ENCODE measurements around the gene VAC14. TPM values are rescaled to one million over a fixed set of nuclear protein-coding genes. Genes with fewer than 3 reads are reported as not detected.

The VAC14 gene
- total RNA-seq, 4 donors from 2014 or later, result 43.4 to 69.4 (median 63.1) TPM

DNA sequence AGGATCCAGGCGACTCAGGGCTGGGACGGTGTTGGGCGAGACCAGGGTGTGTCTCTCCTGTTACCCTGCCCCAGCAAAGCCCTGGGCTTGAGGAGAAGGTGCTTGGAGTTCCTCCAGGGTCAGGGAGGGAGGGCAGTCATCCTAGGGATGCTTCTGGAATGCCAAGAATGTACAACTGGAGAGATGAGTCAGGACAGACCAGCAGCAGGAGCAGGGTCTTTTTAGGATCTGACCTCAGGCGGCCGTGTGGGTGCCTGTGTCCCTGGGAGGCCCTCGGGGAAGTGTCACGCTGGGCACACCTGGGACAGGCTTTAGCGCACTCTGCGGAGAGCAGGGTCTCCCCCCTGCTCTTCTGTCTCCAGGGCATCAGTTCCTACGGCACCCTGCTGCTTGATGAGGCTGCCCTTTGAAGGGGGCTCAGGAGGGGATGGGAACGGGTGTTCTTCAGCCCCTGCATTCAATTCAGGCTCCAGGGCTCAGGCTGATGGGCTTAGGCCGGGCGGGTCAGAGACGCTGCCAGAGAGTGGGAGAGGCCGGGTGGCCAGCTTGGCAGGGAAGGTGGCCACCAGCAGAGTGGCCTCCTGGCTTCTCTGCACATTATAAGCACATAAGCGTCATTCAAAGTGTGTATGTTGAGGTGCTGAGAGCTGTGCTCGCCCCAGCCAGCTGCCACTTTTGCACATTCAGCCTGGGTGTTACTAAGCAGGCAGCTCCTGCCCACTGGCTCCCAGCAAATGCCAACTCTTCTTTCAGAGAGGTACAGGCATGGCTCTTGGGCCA is 106.7 kb downstream of the VAC14 start:
- TF ChIP-seq, protein P1, sequence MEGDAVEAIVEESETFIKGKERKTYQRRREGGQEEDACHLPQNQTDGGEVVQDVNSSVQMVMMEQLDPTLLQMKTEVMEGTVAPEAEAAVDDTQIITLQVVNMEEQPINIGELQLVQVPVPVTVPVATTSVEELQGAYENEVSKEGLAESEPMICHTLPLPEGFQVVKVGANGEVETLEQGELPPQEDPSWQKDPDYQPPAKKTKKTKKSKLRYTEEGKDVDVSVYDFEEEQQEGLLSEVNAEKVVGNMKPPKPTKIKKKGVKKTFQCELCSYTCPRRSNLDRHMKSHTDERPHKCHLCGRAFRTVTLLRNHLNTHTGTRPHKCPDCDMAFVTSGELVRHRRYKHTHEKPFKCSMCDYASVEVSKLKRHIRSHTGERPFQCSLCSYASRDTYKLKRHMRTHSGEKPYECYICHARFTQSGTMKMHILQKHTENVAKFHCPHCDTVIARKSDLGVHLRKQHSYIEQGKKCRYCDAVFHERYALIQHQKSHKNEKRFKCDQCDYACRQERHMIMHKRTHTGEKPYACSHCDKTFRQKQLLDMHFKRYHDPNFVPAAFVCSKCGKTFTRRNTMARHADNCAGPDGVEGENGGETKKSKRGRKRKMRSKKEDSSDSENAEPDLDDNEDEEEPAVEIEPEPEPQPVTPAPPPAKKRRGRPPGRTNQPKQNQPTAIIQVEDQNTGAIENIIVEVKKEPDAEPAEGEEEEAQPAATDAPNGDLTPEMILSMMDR (IDR thresholded peaks at IDR 0.05), result no peak
- no peak for TF ChIP-seq POLR2A (IDR thresholded peaks at IDR 0.05)
- H3K27me3 ChIP-seq, result no peaks in the 10 kb centered on the region
- H3K4me3 ChIP-seq (replicated peaks in 1 of 3), result no peak overlapping the region
- no peak for DNase-seq
- H3K36me3 ChIP-seq, result peaks cover 0 to 4% of the 10 kb centered on the region in 2 donors
- no peak overlapping the region for H3K27ac ChIP-seq
- intact Hi-C loops (cut with DNase I), result no loop called here
- no peaks in the 10 kb centered on the region for H3K9me3 ChIP-seq
- 88 to 90% methylated on average over 9 to 13 of the region's 17 CpGs for WGBS, 2 donors
- peaks cover 3 to 72% of the 10 kb centered on the region in 2 donors for H3K4me1 ChIP-seq

DNA sequence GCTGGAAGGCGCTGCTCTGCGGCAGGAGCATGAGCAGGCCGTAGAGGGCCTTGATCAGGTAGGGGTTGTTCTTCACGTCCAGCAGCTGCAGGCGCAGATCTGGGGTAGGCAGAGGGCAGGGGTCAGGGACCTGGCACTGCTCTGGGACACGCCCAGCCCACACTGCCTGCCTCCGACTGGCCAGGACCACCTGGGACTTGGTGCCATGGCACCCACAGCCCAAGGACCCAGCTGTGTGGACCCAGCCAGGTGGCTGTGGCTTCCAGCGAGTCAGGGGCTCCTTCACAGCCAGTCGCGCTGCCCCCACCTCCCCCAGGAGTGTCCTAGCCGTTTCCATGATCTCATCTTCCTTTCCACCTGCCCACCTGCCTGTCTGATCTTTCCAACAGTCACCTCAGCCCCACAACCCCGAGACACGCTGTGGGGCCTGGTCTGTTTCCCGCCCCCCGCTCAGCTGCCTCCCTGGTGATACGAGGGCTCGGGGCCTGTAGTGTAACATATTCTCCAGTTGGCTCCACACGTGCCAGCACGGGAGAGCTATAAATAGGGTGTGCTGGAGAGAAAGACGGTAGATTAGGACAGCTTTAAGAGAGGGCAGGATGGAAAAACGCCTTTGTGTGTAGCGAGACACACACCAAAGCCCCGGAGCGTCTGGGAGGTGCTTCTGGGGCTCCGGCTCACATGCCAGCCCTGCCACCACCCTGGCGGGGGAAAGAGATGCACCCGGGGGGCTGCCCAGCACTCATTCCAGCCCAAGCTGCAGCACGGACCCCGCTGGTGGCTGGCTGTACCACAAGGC is 107.9 kb downstream of the VAC14 start:
- DNase-seq, result no peak
- intact Hi-C loops (cut with DNase I), result no loop called here

DNA sequence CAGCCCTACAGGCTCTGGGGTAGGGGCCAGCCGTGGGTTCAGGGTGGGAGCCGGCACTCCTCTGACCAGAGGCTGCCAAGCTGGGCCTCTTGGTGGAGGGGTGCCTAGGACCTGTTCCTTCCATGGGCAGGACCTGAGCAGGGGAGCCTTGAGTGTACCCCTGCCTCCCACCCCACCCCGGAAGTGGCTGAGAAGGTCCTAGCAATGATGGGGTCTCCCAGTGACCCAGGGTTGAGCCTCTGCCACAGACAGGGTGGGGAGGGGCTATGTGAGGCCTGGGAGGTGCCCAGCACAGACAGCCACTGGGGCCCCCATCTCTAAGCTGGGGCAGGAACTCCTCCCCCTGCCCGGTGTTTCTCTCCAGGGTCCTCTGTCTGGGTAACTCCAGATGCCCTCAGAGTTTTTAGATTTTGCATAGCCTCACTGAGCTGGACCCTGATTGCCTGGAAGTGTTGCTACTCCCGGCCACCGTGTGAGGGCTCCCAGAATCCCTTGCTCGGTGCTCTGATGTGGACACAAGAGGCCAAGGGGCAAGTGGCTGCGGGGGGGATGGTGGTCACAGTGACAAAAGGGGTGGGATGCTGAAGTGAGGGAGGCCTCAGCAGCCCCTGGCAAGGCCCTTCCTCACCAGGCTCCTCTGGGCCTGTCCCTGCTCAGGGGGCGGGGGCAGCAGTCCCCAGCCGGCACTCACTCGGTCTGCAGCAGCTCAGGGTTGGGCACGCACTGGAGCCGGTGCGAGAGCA is 108.7 kb downstream of the VAC14 start:
- H3K4me3 ChIP-seq (replicated peaks in 1 of 3), result no peak overlapping the region
- H3K4me1 ChIP-seq, result peaks cover 5 to 86% of the 10 kb centered on the region in 2 donors
- no peak for DNase-seq
- no peak for TF ChIP-seq POLR2A (IDR thresholded peaks at IDR 0.05)
- TF ChIP-seq, protein P1 (IDR thresholded peaks at IDR 0.05), result no peak
- 59 to 85% methylated on average over 9 of the region's 14 CpGs for WGBS, 2 donors
- intact Hi-C loops (cut with DNase I), result no loop called here
- peak overlapping the region; percentile 44 to 68 (median 56) for H3K27ac ChIP-seq
- no peaks in the 10 kb centered on the region for H3K36me3 ChIP-seq
- H3K27me3 ChIP-seq, result no peaks in the 10 kb centered on the region
- no peaks in the 10 kb centered on the region for H3K9me3 ChIP-seq

More for the DNA sequence above, 107.9 kb downstream of the VAC14 start:
- Histone ChIP-seq H3K36me3 (no peaks in the 10 kb centered on the region), H3K4me1 (peaks cover 5 to 81% of the 10 kb centered on the region in 2 donors), H3K9me3 (no peaks in the 10 kb centered on the region), H3K27ac (peak overlapping the region in 2 of 3 donors; percentile 56 to 68), H3K4me3 (replicated peaks in 1 of 3) (no peak overlapping the region), H3K27me3 (no peaks in the 10 kb centered on the region)
- WGBS, 2 donors, result 86 to 94% methylated on average over 21 to 23 of the region's 29 CpGs
- TF ChIP-seq, protein P1 (IDR thresholded peaks at IDR 0.05), result no peak
- TF ChIP-seq POLR2A (IDR thresholded peaks at IDR 0.05), result no peak

DNA sequence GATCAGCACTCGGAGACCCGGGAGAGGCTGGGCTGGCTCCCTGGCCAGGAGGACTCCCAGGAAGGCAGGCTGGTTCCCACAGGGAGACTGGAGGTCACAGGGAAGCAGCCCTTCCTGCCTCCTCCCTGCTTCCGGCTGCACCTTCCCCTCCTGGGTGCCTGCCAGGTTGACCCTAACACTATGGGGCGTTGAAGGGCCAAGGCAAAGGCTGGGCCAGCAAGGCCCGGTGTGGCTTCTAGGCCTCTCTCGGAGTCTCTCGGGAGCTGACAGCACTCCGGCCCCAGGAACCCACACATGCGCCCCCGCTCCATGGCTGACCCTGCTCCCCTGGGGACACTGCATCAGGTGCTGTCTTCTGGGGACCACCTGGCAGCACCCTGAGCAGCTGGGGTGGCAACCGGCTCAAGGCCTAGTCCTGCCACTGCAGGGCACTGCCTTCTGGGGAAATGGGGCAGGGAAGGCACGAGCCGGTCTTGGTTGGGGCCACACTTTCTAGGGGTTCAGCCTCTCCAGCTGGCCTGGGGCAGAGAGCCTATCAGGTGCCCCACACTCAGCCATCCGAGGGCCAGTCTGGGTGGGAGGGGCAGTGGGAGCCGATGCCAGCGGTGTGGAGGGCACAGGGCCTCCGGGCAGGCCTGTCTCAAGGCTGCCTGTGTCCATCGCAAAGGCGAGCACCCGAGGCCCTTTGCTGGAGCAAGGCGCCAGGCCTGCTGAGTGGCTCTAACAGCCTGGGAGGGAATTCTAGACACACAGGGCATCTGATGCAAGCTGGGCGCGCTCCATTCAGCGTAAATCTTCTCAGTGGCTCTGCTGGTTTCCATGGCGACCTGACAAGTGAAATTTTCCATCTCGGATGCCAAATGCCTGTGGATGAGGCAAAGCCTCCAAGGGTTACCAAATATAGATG is 109.5 kb downstream of the VAC14 start:
- peaks cover 5 to 87% of the 10 kb centered on the region in 2 donors for H3K4me1 ChIP-seq
- H3K27ac ChIP-seq, result peak overlapping the region; percentile 48 to 68 (median 56)
- TF ChIP-seq, protein P1 (IDR thresholded peaks at IDR 0.05), result no peak
- TF ChIP-seq POLR2A (IDR thresholded peaks at IDR 0.05), result no peak
- intact Hi-C loops (cut with DNase I), result no loop called here
- H3K36me3 ChIP-seq, result no peaks in the 10 kb centered on the region
- H3K4me3 ChIP-seq (replicated peaks in 1 of 3), result no peak overlapping the region
- H3K9me3 ChIP-seq, result no peaks in the 10 kb centered on the region
- H3K27me3 ChIP-seq, result no peaks in the 10 kb centered on the region
- DNase-seq, result no peak
- 54 to 89% methylated on average over 6 to 20 of the region's 26 CpGs for WGBS, 2 donors
